CD4-positive, CD25-positive, alpha-beta regulatory T cell (primary cell): Measurements from ENCODE around the gene SMCO4. TPM values are rescaled to one million over a fixed set of nuclear protein-coding genes. Genes with fewer than 3 reads are reported as not detected.

ENCODE experiments used
- ATAC-seq, 2 donors: fragments of 150-1000 bp; cut with Tn5 transposase; one replicate each; pipeline ENCODE4 v1.10.0; 2021; ENCODE audit warnings: low read depth in 2 of 2, moderate number of reproducible peaks in 2 of 2, moderate library complexity in 1 of 2
- DNase-seq, 3 donors: peaks; one replicate each; pipeline versions ENCODE4 v3.0.0 to v3.0.0-alpha.2; 2012 to 2022; ENCODE audit warnings: mixed read lengths in 1 of 3
- H3K27ac ChIP-seq: one replicate; pipeline ENCODE4 v1.7.0; 2013; ENCODE audit warnings: mild to moderate bottlenecking, low read length; ENCODE audit not compliant: insufficient read depth, poor library complexity, severe bottlenecking
- H3K27me3 ChIP-seq: one replicate; pipeline ENCODE4 v1.7.0; 2013; ENCODE audit warnings: low read length; ENCODE audit not compliant: control insufficient read depth, insufficient read depth
- H3K36me3 ChIP-seq: one replicate; pipeline ENCODE4 v1.7.0; 2013; ENCODE audit warnings: mild to moderate bottlenecking, low read length, moderate library complexity; ENCODE audit not compliant: control insufficient read depth, insufficient read depth
- H3K4me1 ChIP-seq: 2 replicates; pipeline ENCODE4 v1.7.0; 2013; ENCODE audit warnings: mild to moderate bottlenecking, low read length; ENCODE audit not compliant: insufficient read depth, control insufficient read depth, poor library complexity, severe bottlenecking
- H3K4me3 ChIP-seq: one replicate; pipeline ENCODE4 v1.7.0; 2013; ENCODE audit warnings: low read depth, mild to moderate bottlenecking, low read length, moderate library complexity
- H3K9me3 ChIP-seq, 2 experiments: 1 replicate in 1 of 2; 2 replicates in 1 of 2; pipeline ENCODE4 v1.7.0; 2013; ENCODE audit warnings: low read length in 2 of 2, mild to moderate bottlenecking in 1 of 2, moderate library complexity in 1 of 2; ENCODE audit not compliant: control insufficient read depth in 2 of 2
- H3K27ac Mint-ChIP-seq, 3 donors: one replicate each; pipeline ENCODE4 v1.8.0; 2020 to 2022; ENCODE audit warnings: mild to moderate bottlenecking in 3 of 3, mixed read lengths in 3 of 3, moderate library complexity in 2 of 3
- H3K27me3 Mint-ChIP-seq: one replicate; pipeline ENCODE4 v1.8.0; 2022; ENCODE audit warnings: mild to moderate bottlenecking, mixed read lengths
- H3K36me3 Mint-ChIP-seq: one replicate; pipeline ENCODE4 v1.8.0; 2020; ENCODE audit warnings: mixed read lengths
- H3K4me1 Mint-ChIP-seq, 4 donors: one replicate each; pipeline ENCODE4 v1.8.0; 2020 to 2022; ENCODE audit warnings: mixed read lengths in 4 of 4, mild to moderate bottlenecking in 1 of 4
- H3K4me3 Mint-ChIP-seq, 4 donors: one replicate each; pipeline ENCODE4 v1.8.0; 2020 to 2022; ENCODE audit warnings: mild to moderate bottlenecking in 4 of 4, mixed read lengths in 4 of 4, moderate library complexity in 3 of 4
- H3K9me3 Mint-ChIP-seq, 7 donors: one replicate each; pipeline ENCODE4 v1.8.0; 2020 to 2022; ENCODE audit warnings: mixed read lengths in 7 of 7, mild to moderate bottlenecking in 3 of 7, moderate library complexity in 2 of 7
- polyA plus RNA-seq, 4 donors: library from polyadenylated mRNA; unstranded; fragments of 300-500 nt; fragmentation: Illumina TruSeq; gene quantifications; one replicate each; pipeline ENCODE4 v1.2.3, GENCODE V29; 2021
- total RNA-seq: library from RNA; stranded (reverse); gene quantifications from one replicate; pipeline ENCODE4 v1.2.3, GENCODE V29; 2022

Gene SMCO4
- total and polyA plus RNA-seq, 5 donors from 2014 or later, result 4.8 to 12.8 (median 5.0) TPM

GRCh38 chr11:93480256-93480655, 62.9 kb downstream of the SMCO4 start:
- H3K4me1 Mint-ChIP-seq, result no peaks in the 10 kb centered on the region
- Histone ChIP-seq H3K9me3 (no peaks in the 10 kb centered on the region), H3K27ac (no peak overlapping the region), H3K27me3 (no peaks in the 10 kb centered on the region), H3K4me3 (no peak overlapping the region), H3K36me3 (no peaks in the 10 kb centered on the region), H3K4me1 (no peaks in the 10 kb centered on the region)
- no peaks in the 10 kb centered on the region for H3K36me3 Mint-ChIP-seq
- H3K9me3 Mint-ChIP-seq, result peaks cover 0 to 2% (median 0%) of the 10 kb centered on the region in 7 donors
- DNase-seq, result no peak
- no peak overlapping the region for H3K4me3 Mint-ChIP-seq
- ATAC-seq, result no peak
- no peak overlapping the region for H3K27ac Mint-ChIP-seq
- no peaks in the 10 kb centered on the region for H3K27me3 Mint-ChIP-seq

DNA sequence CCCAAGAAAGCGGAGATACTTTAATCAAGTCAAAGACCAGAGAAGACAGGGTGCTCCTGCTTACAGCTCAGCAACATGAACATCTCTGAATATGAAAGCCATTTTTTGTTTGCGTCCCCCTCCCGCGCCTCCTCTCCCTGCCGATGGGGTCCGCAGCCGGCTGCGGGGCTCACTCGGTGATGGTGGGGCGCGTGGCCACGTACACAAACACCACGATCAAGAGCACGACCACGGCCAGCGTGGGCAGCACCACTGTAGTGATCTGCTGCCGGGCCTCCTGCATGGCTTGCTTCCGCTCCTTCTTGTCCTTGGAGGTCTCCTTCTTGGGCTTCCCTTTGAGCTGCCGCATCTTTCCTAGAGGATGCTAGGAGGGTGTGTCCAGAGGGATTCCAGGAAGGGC, 64.3 kb downstream of the SMCO4 start:
- no peaks in the 10 kb centered on the region for H3K4me1 ChIP-seq
- Mint-ChIP-seq H3K36me3 (no peaks in the 10 kb centered on the region), H3K27ac (no peak overlapping the region), H3K27me3 (no peaks in the 10 kb centered on the region), H3K4me3 (no peak overlapping the region), H3K4me1 (no peaks in the 10 kb centered on the region), H3K9me3 (peaks cover 0 to 2% (median 0%) of the 10 kb centered on the region in 7 donors)
- H3K27ac ChIP-seq, result no peak overlapping the region
- no peaks in the 10 kb centered on the region for H3K36me3 ChIP-seq
- no peaks in the 10 kb centered on the region for H3K27me3 ChIP-seq
- DNase-seq (no peak), ATAC-seq (no peak)
- H3K9me3 ChIP-seq, result no peaks in the 10 kb centered on the region
- no peak overlapping the region for H3K4me3 ChIP-seq

DNA sequence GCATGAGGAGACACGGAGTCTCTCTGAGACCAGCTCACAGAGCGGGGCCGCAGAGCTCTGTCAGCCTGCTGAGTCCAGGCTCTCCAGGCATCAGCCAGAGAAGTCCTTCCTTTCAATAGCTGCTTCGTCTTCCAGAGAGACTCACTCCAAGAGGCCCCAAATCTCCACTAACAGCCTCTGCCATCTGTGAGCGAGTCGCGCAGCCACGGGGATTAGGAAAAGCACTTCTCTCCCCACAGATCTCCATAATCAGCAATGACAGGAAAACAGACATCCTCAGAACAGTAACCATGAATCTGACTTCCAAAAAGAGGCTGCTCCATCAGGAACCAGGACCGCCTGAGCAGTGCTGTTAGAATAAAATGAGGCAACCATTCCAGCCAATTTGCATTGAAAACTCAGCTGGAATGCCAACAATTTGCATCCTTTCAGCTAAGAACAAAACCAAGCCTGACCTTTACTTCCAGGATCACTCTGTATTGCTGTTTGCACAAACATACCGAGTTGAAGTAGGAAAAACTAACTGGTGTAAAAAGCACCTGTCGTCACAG, 65.4 kb downstream of the SMCO4 start:
- Histone ChIP-seq H3K4me3 (no peak overlapping the region), H3K27ac (no peak overlapping the region), H3K27me3 (no peaks in the 10 kb centered on the region), H3K9me3 (no peaks in the 10 kb centered on the region), H3K4me1 (no peaks in the 10 kb centered on the region), H3K36me3 (no peaks in the 10 kb centered on the region)
- DNase-seq (no peak), ATAC-seq (no peak)
- no peaks in the 10 kb centered on the region for H3K36me3 Mint-ChIP-seq
- peaks cover 0 to 4% (median 0%) of the 10 kb centered on the region in 7 donors for H3K9me3 Mint-ChIP-seq
- no peaks in the 10 kb centered on the region for H3K27me3 Mint-ChIP-seq
- H3K27ac Mint-ChIP-seq, result no peak overlapping the region
- no peak overlapping the region for H3K4me3 Mint-ChIP-seq
- no peaks in the 10 kb centered on the region for H3K4me1 Mint-ChIP-seq

DNA sequence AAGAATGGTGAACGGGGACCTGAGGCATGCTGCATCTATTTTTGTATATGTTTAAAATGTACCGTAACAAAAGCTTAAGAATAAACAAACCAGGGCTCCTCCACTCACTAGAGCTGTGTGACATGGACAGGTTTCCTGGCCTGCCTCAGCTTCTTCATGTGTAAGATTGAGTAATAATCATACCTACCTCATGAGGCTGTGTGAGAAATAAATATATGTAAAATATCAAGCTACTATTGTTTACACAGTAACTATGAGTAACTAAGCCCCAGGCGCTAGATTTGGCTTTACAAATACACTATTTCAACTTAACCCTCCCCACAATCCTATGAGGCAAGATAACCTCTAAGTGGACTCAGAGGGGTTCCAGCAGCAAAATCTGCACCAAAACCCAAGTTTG, 66.4 kb downstream of the SMCO4 start:
- no peak overlapping the region for H3K4me3 Mint-ChIP-seq
- Histone ChIP-seq H3K27ac (no peak overlapping the region), H3K4me1 (no peaks in the 10 kb centered on the region), H3K9me3 (no peaks in the 10 kb centered on the region), H3K27me3 (no peaks in the 10 kb centered on the region), H3K36me3 (no peaks in the 10 kb centered on the region), H3K4me3 (no peak overlapping the region)
- no peak for DNase-seq
- no peaks in the 10 kb centered on the region for H3K27me3 Mint-ChIP-seq
- no peaks in the 10 kb centered on the region for H3K36me3 Mint-ChIP-seq
- H3K27ac Mint-ChIP-seq, result no peak overlapping the region
- no peak for ATAC-seq
- no peaks in the 10 kb centered on the region for H3K4me1 Mint-ChIP-seq
- peaks cover 0 to 4% (median 0%) of the 10 kb centered on the region in 7 donors for H3K9me3 Mint-ChIP-seq

DNA sequence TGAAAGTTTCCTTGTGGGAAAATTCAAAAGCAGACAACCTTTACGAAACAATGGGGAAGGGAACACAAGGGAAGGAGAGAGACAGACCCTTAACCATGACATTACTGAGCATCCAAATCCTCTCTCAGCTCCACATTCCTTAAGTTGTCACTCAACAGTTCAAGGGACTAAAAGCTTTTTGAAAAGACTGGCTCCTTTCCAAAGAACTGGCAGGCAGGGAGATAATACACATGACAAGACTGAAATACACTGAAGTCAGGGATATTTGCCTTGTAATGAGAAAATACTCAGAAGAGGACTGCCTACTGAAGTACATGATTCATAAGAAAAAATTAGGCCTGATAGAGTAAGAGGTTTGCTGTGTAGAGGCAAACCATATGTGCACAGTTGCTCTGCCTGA, 69.1 kb downstream of the SMCO4 start:
- DNase-seq (no peak), ATAC-seq (no peak)
- Mint-ChIP-seq H3K27me3 (no peaks in the 10 kb centered on the region), H3K4me1 (no peaks in the 10 kb centered on the region), H3K36me3 (no peaks in the 10 kb centered on the region), H3K27ac (no peak overlapping the region), H3K9me3 (peaks cover 0 to 3% (median 0%) of the 10 kb centered on the region in 7 donors), H3K4me3 (no peak overlapping the region)
- H3K4me1 ChIP-seq, result no peaks in the 10 kb centered on the region
- H3K27me3 ChIP-seq, result no peaks in the 10 kb centered on the region
- no peak overlapping the region for H3K27ac ChIP-seq
- no peaks in the 10 kb centered on the region for H3K36me3 ChIP-seq
- no peak overlapping the region for H3K4me3 ChIP-seq
- H3K9me3 ChIP-seq, result no peaks in the 10 kb centered on the region

- Mint-ChIP-seq H3K4me3 (no peak overlapping the region), H3K9me3 (peaks cover 0 to 3% (median 0%) of the 10 kb centered on the region in 7 donors), H3K27me3 (no peaks in the 10 kb centered on the region), H3K27ac (no peak overlapping the region), H3K4me1 (no peaks in the 10 kb centered on the region), H3K36me3 (no peaks in the 10 kb centered on the region)
- ATAC-seq (no peak), DNase-seq (no peak)
- H3K4me1 ChIP-seq, result no peaks in the 10 kb centered on the region
- no peaks in the 10 kb centered on the region for H3K9me3 ChIP-seq
- no peak overlapping the region for H3K27ac ChIP-seq
- H3K27me3 ChIP-seq, result no peaks in the 10 kb centered on the region
- H3K36me3 ChIP-seq, result no peaks in the 10 kb centered on the region
- H3K4me3 ChIP-seq, result no peak overlapping the region
Observed at GRCh38 chr11:93468290-93468689, 74.9 kb downstream of the SMCO4 start.

DNA sequence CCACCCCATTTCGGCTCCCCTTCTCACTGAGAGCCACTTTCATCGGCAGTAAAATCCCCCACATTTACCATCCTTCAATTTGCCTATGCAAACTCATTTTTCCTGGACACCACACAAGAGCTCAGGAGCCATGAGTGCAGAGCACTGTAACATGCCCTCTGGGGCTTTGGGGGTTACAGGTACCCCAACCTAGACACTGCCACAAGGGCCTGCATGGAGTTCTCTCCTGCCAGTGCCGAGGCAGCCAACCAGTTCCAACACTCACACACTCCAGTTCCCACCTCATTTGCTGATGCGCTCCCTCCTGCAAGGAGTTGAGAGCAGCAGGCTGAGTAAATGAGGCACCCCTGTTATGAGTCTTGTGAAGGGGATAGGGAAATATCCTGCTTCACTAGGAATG, 76.1 kb downstream of the SMCO4 start:
- no peaks in the 10 kb centered on the region for H3K27me3 Mint-ChIP-seq
- no peaks in the 10 kb centered on the region for H3K4me1 Mint-ChIP-seq
- no peak overlapping the region for H3K27ac ChIP-seq
- H3K27ac Mint-ChIP-seq, result peak overlapping the region in 1 of 3 donors; percentile 71
- H3K36me3 Mint-ChIP-seq, result no peaks in the 10 kb centered on the region
- H3K9me3 Mint-ChIP-seq, result peaks cover 0 to 9% (median 0%) of the 10 kb centered on the region in 7 donors
- no peak for ATAC-seq
- H3K27me3 ChIP-seq, result no peaks in the 10 kb centered on the region
- H3K4me1 ChIP-seq, result no peaks in the 10 kb centered on the region
- no peak for DNase-seq
- no peaks in the 10 kb centered on the region for H3K36me3 ChIP-seq
- no peak overlapping the region for H3K4me3 Mint-ChIP-seq
- no peak overlapping the region for H3K4me3 ChIP-seq
- H3K9me3 ChIP-seq, result no peaks in the 10 kb centered on the region

DNA sequence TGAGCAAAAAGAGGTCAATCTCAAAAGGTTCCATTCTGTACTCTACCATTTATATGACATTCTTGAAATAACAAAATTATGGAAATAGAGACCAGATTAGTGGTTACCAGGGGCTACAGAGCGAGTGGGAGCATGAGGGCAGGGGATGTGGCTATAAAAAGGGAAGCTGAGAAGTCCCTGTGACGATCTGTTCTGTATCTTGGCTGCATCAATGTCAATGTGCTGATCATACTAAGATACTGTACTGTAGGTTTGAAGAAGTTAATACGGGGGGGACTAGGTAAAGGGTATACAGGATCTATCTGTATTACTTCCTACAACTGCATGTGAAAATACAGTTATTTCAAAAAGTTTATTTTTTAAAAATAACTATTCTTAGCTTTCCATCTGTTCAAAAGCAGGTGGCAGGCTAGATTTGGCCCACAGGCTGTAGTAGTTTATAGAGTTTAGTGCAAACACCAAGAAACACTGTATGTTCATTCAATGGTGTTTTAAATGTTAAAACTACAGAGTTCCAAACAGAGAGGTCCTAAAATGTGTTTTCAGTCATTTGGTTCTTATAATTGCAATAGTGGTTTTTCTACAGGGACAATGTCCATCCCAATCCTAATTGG, 78.2 kb downstream of the SMCO4 start:
- Mint-ChIP-seq H3K27ac (no peak overlapping the region), H3K4me3 (no peak overlapping the region), H3K4me1 (no peaks in the 10 kb centered on the region), H3K27me3 (no peaks in the 10 kb centered on the region), H3K36me3 (no peaks in the 10 kb centered on the region), H3K9me3 (peaks cover 0 to 10% (median 0%) of the 10 kb centered on the region in 7 donors)
- no peaks in the 10 kb centered on the region for H3K36me3 ChIP-seq
- ATAC-seq (no peak), DNase-seq (no peak)
- H3K9me3 ChIP-seq, result no peaks in the 10 kb centered on the region
- H3K4me1 ChIP-seq, result no peaks in the 10 kb centered on the region
- H3K27ac ChIP-seq, result no peak overlapping the region
- H3K4me3 ChIP-seq, result no peak overlapping the region
- H3K27me3 ChIP-seq, result no peaks in the 10 kb centered on the region
